Liver (tissue), 9 donors: ENCODE data around the gene ARVCF. TPM values are rescaled to one million over a fixed set of nuclear protein-coding genes. Genes with fewer than 3 reads are reported as not detected.

Experiments
- DNase-seq: peaks from one replicate; pipeline ENCODE4 v3.0.0-alpha.2; 2017; ENCODE audit warnings: low spot score
- H3K27ac ChIP-seq, 2 donors: one replicate each; pipeline ENCODE4 v1.7.0; 2013; ENCODE audit warnings: inconsistent platforms in 2 of 2, low read length in 2 of 2, control low read depth in 1 of 2, low read depth in 1 of 2, mild to moderate bottlenecking in 1 of 2
- H3K27me3 ChIP-seq, 4 donors: one replicate each; pipeline versions ENCODE4 v1.6.1 to v1.7.0; 2013; ENCODE audit warnings: low read length in 3 of 4, inconsistent platforms in 1 of 4, mild to moderate bottlenecking in 1 of 4, moderate library complexity in 1 of 4; ENCODE audit not compliant: control insufficient read depth in 4 of 4, insufficient read depth in 4 of 4
- H3K36me3 ChIP-seq, 4 donors: one replicate each; pipeline versions ENCODE4 v1.6.1 to v1.7.0; 2013; ENCODE audit warnings: low read length in 3 of 4, mild to moderate bottlenecking in 3 of 4, low read depth in 1 of 4, moderate library complexity in 1 of 4; ENCODE audit not compliant: control insufficient read depth in 4 of 4, insufficient read depth in 3 of 4
- H3K4me1 ChIP-seq, 4 donors: one replicate each; pipeline versions ENCODE4 v1.6.1 to v1.7.0; 2013; ENCODE audit warnings: low read length in 3 of 4, mild to moderate bottlenecking in 3 of 4, moderate library complexity in 1 of 4; ENCODE audit not compliant: control insufficient read depth in 4 of 4, insufficient read depth in 4 of 4
- H3K4me3 ChIP-seq, 3 donors: one replicate each; pipeline versions ENCODE4 v1.6.1 to v1.7.0; 2013; ENCODE audit warnings: low read length in 3 of 3, control low read depth in 1 of 3, low read depth in 1 of 3, mild to moderate bottlenecking in 1 of 3
- H3K9ac ChIP-seq, 2 donors: one replicate each; pipeline ENCODE4 v1.7.0; 2013; ENCODE audit warnings: low read length in 2 of 2, mild to moderate bottlenecking in 2 of 2, moderate library complexity in 2 of 2, control low read depth in 1 of 2, low read depth in 1 of 2
- H3K9me3 ChIP-seq, 4 donors: one replicate each; pipeline versions ENCODE4 v1.6.1 to v1.7.0; 2013; ENCODE audit warnings: low read length in 3 of 4; ENCODE audit not compliant: control insufficient read depth in 4 of 4
- EGR1 ChIP-seq, 2 donors: IDR thresholded peaks; 2 replicates each; pipeline ENCODE4 v1.6.1; 2016 to 2018; ENCODE audit warnings: antibody characterized with exemption in 2 of 2, low read depth in 2 of 2
- FOXA1 ChIP-seq: IDR thresholded peaks from 2 replicates; pipeline ENCODE4 v1.6.1; 2016; ENCODE audit warnings: antibody characterized with exemption
- FOXA2 ChIP-seq: IDR thresholded peaks from 2 replicates; pipeline ENCODE4 v1.6.1; 2016; ENCODE audit warnings: antibody characterized with exemption
- GABPA ChIP-seq, 2 donors: IDR thresholded peaks in 1 of 2; conservative IDR thresholded peaks in 1 of 2; 2 replicates each; pipeline ENCODE4 v1.6.1; 2016; ENCODE audit warnings: antibody characterized with exemption in 2 of 2, mild to moderate bottlenecking in 1 of 2, moderate library complexity in 1 of 2
- HNF4G ChIP-seq: IDR thresholded peaks from 2 replicates; pipeline ENCODE4 v1.6.1; 2016; ENCODE audit warnings: antibody characterized with exemption
- JUND ChIP-seq, 2 donors: IDR thresholded peaks; 2 replicates each; pipeline ENCODE4 v1.6.1; 2016; ENCODE audit warnings: antibody characterized with exemption in 2 of 2
- NR2F2 ChIP-seq: IDR thresholded peaks from 2 replicates; pipeline ENCODE4 v1.6.1; 2016; ENCODE audit warnings: antibody characterized with exemption
- RXRA ChIP-seq, 2 donors: IDR thresholded peaks; 2 replicates each; pipeline ENCODE4 v1.6.1; 2017 to 2018; ENCODE audit warnings: antibody characterized with exemption in 2 of 2, mild to moderate bottlenecking in 1 of 2
- SP1 ChIP-seq: IDR thresholded peaks from 2 replicates; pipeline ENCODE4 v1.6.1; 2018; ENCODE audit warnings: antibody characterized with exemption, mild to moderate bottlenecking
- TAF1 ChIP-seq: conservative IDR thresholded peaks from 2 replicates; pipeline ENCODE4 v1.6.1; 2016; ENCODE audit warnings: antibody characterized with exemption, mild to moderate bottlenecking
- YY1 ChIP-seq: IDR thresholded peaks from 2 replicates; pipeline ENCODE4 v1.6.1; 2016; ENCODE audit warnings: antibody characterized with exemption, mild to moderate bottlenecking
- WGBS: extraction: QIAGEN DNeasy Blood & Tissue Kit; methylation state at CpG from one replicate; pipeline ENCODE4 v1.1.7; 2013; 5-methylcytosine and 5-hydroxymethylcytosine counted together
- polyA plus RNA-seq, 2 donors: library from polyadenylated mRNA; stranded (reverse) in 1 of 2; unstranded in 1 of 2; fragments of 200-250 nt in 1 of 2; fragments of >200 nt in 1 of 2; fragmentation: Nextera tagmentation in 1 of 2; extraction: Ambion mirVana in 1 of 2; gene quantifications; one replicate each; pipeline versions ENCODE4 v1.2.1 to v1.2.3, GENCODE V29; 2013 to 2015
- total RNA-seq, 2 donors: library from RNA; depleted of rRNA; stranded (reverse); fragments of >200 nt; gene quantifications; one replicate each; pipeline ENCODE4 v1.2.3, GENCODE V29; 2014
- TF ChIP-seq, protein P1 (sequence below): fragments of 150-350 bp; IDR thresholded peaks from 2 replicates; pipeline ENCODE4 v1.5.1; 2017; ENCODE audit warnings: improper control_type of control experiment, low read depth, low read length; ENCODE audit not compliant: missing input control
- TF ChIP-seq, protein P2 (sequence below): IDR thresholded peaks from 2 replicates; pipeline ENCODE4 v1.6.1; 2016; ENCODE audit warnings: antibody characterized with exemption, mild to moderate bottlenecking
- TF ChIP-seq, protein P3 (sequence below): IDR thresholded peaks from 2 replicates; pipeline ENCODE4 v1.6.1; 2016; ENCODE audit warnings: antibody characterized with exemption
- TF ChIP-seq, protein P4 (sequence below): IDR thresholded peaks from 2 replicates; pipeline ENCODE4 v1.6.1; 2016; ENCODE audit warnings: antibody characterized with exemption
- TF ChIP-seq, protein P5 (sequence below): IDR thresholded peaks from 2 replicates; pipeline ENCODE4 v1.6.1; 2016; ENCODE audit warnings: antibody characterized with exemption
- donor health status: healthy.
- donor health status: healthy.
- donor health status: healthy.
- donor health status: healthy.
- donor health status: healthy.

The ARVCF gene
- total and polyA plus RNA-seq, 4 donors = 3.8 to 48.8 (median 26.1) TPM

DNA sequence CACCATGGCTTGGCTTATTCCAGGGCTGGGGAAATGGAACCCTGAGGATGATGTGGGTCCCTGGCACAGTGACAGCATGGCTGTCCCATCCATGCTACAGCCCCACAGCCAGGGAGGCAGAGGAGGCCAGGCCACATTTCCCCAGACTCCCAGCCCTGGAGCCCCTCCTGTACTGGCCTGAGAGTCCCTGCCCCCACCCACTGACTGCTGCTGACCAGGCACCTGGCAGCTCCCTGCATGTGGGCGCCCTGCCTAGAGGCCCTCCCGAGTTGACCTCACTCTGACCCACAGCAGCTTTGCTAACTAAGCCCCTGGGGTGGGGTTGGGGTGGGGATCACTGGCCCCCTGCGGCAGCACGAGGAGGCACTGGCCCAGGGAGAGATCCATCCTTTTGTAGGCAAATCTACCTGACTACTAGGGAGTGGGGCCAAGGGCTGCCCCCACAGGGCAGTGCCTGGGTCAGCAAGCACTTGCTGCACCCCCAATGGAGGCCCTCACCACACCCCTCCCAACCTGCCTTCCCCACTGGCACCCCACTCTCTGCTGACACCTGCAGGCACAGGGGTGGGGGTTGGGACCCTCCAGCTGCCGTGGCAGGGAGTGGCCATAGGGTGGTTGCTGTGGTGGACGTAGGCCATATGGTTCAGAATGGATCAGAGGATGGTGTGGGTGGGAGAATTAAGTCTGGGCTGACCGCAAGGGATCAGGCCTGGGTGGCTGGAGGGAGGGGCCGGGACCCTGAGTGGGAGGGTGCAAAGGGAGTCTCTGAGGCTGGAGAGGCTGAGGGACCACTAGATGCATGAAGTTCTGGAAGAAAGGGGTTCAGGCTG, 17.4 kb downstream of the ARVCF start:
- Histone ChIP-seq H3K4me1 (peaks cover 10 to 45% (median 33%) of the 10 kb centered on the region in 4 donors), H3K36me3 (no peaks in the 10 kb centered on the region), H3K9ac (no peak overlapping the region), H3K27ac (peak overlapping the region in 1 of 2 donors; percentile 65), H3K9me3 (no peaks in the 10 kb centered on the region), H3K27me3 (no peaks in the 10 kb centered on the region), H3K4me3 (no peak overlapping the region)
- no peak for DNase-seq
- TF ChIP-seq GABPA (IDR thresholded peaks at IDR 0.05 in 1 of 2, conservative IDR thresholded peaks at IDR 0.05 in 1 of 2) = no peak
- no peak for TF ChIP-seq NR2F2
- TF ChIP-seq HNF4G = no peak
- TF ChIP-seq, protein P1, sequence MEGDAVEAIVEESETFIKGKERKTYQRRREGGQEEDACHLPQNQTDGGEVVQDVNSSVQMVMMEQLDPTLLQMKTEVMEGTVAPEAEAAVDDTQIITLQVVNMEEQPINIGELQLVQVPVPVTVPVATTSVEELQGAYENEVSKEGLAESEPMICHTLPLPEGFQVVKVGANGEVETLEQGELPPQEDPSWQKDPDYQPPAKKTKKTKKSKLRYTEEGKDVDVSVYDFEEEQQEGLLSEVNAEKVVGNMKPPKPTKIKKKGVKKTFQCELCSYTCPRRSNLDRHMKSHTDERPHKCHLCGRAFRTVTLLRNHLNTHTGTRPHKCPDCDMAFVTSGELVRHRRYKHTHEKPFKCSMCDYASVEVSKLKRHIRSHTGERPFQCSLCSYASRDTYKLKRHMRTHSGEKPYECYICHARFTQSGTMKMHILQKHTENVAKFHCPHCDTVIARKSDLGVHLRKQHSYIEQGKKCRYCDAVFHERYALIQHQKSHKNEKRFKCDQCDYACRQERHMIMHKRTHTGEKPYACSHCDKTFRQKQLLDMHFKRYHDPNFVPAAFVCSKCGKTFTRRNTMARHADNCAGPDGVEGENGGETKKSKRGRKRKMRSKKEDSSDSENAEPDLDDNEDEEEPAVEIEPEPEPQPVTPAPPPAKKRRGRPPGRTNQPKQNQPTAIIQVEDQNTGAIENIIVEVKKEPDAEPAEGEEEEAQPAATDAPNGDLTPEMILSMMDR = no peak
- no peak for TF ChIP-seq JUND (IDR thresholded peaks at IDR 0.05)
- no peak for TF ChIP-seq FOXA1
- TF ChIP-seq, protein P2, sequence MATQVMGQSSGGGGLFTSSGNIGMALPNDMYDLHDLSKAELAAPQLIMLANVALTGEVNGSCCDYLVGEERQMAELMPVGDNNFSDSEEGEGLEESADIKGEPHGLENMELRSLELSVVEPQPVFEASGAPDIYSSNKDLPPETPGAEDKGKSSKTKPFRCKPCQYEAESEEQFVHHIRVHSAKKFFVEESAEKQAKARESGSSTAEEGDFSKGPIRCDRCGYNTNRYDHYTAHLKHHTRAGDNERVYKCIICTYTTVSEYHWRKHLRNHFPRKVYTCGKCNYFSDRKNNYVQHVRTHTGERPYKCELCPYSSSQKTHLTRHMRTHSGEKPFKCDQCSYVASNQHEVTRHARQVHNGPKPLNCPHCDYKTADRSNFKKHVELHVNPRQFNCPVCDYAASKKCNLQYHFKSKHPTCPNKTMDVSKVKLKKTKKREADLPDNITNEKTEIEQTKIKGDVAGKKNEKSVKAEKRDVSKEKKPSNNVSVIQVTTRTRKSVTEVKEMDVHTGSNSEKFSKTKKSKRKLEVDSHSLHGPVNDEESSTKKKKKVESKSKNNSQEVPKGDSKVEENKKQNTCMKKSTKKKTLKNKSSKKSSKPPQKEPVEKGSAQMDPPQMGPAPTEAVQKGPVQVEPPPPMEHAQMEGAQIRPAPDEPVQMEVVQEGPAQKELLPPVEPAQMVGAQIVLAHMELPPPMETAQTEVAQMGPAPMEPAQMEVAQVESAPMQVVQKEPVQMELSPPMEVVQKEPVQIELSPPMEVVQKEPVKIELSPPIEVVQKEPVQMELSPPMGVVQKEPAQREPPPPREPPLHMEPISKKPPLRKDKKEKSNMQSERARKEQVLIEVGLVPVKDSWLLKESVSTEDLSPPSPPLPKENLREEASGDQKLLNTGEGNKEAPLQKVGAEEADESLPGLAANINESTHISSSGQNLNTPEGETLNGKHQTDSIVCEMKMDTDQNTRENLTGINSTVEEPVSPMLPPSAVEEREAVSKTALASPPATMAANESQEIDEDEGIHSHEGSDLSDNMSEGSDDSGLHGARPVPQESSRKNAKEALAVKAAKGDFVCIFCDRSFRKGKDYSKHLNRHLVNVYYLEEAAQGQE = no peak
- TF ChIP-seq YY1 = no peak
- no peak for TF ChIP-seq EGR1 (IDR thresholded peaks at IDR 0.05; ENCODE audit: low read depth in 2 of 2)
- no peak for TF ChIP-seq SP1
- TF ChIP-seq, protein P3, sequence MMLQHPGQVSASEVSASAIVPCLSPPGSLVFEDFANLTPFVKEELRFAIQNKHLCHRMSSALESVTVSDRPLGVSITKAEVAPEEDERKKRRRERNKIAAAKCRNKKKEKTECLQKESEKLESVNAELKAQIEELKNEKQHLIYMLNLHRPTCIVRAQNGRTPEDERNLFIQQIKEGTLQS = no peak
- no peak for TF ChIP-seq RXRA (IDR thresholded peaks at IDR 0.05)
- no peak for TF ChIP-seq FOXA2
- TF ChIP-seq, protein P4, sequence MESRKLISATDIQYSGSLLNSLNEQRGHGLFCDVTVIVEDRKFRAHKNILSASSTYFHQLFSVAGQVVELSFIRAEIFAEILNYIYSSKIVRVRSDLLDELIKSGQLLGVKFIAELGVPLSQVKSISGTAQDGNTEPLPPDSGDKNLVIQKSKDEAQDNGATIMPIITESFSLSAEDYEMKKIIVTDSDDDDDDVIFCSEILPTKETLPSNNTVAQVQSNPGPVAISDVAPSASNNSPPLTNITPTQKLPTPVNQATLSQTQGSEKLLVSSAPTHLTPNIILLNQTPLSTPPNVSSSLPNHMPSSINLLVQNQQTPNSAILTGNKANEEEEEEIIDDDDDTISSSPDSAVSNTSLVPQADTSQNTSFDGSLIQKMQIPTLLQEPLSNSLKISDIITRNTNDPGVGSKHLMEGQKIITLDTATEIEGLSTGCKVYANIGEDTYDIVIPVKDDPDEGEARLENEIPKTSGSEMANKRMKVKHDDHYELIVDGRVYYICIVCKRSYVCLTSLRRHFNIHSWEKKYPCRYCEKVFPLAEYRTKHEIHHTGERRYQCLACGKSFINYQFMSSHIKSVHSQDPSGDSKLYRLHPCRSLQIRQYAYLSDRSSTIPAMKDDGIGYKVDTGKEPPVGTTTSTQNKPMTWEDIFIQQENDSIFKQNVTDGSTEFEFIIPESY = no peak
- no peak for TF ChIP-seq TAF1
- TF ChIP-seq, protein P5, sequence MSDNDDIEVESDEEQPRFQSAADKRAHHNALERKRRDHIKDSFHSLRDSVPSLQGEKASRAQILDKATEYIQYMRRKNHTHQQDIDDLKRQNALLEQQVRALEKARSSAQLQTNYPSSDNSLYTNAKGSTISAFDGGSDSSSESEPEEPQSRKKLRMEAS = no peak
- whole genome bisulfite sequencing = 55% methylated on average over 8 of the region's 8 CpGs
